Vagina (tissue), 2 donors: ENCODE measurements around the gene FRMD1.

Experiments
- POLR2A ChIP-seq, 2 donors: fragments of 450-650 bp; IDR thresholded peaks; one replicate each; pipeline ENCODE4 v1.6.1; 2017; ENCODE audit warnings: antibody characterized with exemption in 2 of 2, mild to moderate bottlenecking in 2 of 2, moderate library complexity in 2 of 2
- POLR2AphosphoS5 ChIP-seq, 2 donors: sonication (generic); formaldehyde crosslinking; IDR thresholded peaks; one replicate each; pipeline ENCODE4 v1.9.0; 2017; ENCODE audit warnings: antibody characterized with exemption in 2 of 2, mild to moderate bottlenecking in 2 of 2, low read depth in 1 of 2; ENCODE audit not compliant: insufficient read depth in 1 of 2
- TF ChIP-seq, protein P1 (sequence below), 3 experiments: fragments of 450-650 bp in 2 of 3; fragments of 200-600 bp in 1 of 3; sonication (generic) in 1 of 3; IDR thresholded peaks; one replicate each; pipeline ENCODE4 v1.5.1; 2017 to 2019; ENCODE audit warnings: antibody characterized with exemption in 3 of 3, mild to moderate bottlenecking in 2 of 3, moderate library complexity in 2 of 3

DNA sequence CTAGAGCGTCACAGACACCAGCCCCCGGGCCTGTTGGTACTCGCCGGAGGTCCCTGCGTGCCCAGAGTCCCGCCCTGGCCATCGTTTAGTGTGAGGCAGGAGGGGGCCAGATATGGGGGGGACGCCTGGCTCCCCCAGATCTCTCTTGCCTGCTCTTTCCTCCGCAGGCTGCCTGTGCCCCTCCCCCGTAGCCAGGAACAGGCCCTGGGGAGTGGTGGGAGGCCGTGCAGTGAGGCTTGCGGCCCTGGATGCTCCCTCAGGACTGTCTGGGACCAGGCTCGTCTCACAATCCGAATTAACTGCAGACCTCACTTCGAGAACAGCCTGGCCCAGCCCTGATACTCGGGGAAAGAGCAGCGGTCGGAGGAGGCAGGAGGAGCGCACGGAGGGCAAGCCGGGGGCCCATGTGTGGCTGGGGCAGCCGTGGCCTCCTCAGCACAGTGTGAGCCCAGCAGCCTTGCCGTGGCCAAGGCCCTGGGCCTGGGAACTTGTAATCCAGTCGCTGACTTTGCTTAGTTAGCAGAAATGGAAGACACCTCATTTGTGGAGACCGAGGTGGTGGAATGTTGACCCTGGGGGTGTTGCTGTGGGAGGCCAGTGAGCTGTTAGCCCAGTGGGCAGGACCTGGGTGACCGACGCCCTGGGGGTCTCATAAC is 28.7 kb downstream of the FRMD1 start:
- TF ChIP-seq, protein P1, sequence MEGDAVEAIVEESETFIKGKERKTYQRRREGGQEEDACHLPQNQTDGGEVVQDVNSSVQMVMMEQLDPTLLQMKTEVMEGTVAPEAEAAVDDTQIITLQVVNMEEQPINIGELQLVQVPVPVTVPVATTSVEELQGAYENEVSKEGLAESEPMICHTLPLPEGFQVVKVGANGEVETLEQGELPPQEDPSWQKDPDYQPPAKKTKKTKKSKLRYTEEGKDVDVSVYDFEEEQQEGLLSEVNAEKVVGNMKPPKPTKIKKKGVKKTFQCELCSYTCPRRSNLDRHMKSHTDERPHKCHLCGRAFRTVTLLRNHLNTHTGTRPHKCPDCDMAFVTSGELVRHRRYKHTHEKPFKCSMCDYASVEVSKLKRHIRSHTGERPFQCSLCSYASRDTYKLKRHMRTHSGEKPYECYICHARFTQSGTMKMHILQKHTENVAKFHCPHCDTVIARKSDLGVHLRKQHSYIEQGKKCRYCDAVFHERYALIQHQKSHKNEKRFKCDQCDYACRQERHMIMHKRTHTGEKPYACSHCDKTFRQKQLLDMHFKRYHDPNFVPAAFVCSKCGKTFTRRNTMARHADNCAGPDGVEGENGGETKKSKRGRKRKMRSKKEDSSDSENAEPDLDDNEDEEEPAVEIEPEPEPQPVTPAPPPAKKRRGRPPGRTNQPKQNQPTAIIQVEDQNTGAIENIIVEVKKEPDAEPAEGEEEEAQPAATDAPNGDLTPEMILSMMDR (IDR thresholded peaks at IDR 0.05), result no peak
- TF ChIP-seq POLR2A (IDR thresholded peaks at IDR 0.05) (no peak), POLR2AphosphoS5 (IDR thresholded peaks at IDR 0.05; ENCODE audit: insufficient read depth in 1 of 2, low read depth in 1 of 2) (no peak)
